ENCODE data around the gene LMBRD1. TPM values are rescaled to one million over a fixed set of nuclear protein-coding genes. Genes with fewer than 3 reads are reported as not detected.

The LMBRD1 gene
- total RNA-seq, 2 donors from 2014 or later = 44.0 to 49.8 TPM

DNA sequence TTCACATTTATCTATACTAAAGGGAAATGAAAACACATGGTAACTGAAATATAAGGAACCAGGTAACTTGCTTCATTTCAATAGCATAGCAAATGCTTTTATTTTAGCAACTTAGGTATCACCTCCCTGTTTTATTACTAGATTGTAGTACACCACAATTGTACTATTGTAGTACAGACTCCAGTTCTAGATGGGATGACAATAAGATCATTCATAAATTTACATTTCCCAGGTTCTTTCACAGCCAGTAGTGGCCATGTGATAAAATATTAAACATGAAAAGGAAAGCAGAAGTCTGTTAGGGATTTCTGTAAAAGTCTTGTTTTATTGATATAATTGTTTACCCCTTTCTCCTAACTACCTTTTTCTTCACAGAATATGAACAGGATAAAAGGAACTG, 97.2 kb downstream of the LMBRD1 start:
- TF ChIP-seq, protein P1, sequence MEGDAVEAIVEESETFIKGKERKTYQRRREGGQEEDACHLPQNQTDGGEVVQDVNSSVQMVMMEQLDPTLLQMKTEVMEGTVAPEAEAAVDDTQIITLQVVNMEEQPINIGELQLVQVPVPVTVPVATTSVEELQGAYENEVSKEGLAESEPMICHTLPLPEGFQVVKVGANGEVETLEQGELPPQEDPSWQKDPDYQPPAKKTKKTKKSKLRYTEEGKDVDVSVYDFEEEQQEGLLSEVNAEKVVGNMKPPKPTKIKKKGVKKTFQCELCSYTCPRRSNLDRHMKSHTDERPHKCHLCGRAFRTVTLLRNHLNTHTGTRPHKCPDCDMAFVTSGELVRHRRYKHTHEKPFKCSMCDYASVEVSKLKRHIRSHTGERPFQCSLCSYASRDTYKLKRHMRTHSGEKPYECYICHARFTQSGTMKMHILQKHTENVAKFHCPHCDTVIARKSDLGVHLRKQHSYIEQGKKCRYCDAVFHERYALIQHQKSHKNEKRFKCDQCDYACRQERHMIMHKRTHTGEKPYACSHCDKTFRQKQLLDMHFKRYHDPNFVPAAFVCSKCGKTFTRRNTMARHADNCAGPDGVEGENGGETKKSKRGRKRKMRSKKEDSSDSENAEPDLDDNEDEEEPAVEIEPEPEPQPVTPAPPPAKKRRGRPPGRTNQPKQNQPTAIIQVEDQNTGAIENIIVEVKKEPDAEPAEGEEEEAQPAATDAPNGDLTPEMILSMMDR (IDR thresholded peaks at IDR 0.05) = no peak
- no peaks in the 10 kb centered on the region for H3K27me3 ChIP-seq (replicated peaks; ENCODE audit: insufficient read depth)
- H3K36me3 ChIP-seq = peaks cover under 1% of the 10 kb centered on the region
- H3K27ac ChIP-seq = no peak overlapping the region
- DNase-seq (ENCODE audit: low spot score) (no peak), ATAC-seq (ENCODE audit: insufficient number of reproducible peaks, low FRiP score, low read depth) (no peak)
- H3K4me3 ChIP-seq = no peak overlapping the region
- no peaks in the 10 kb centered on the region for H3K9me3 ChIP-seq
- peaks cover 0 to 2% of the 10 kb centered on the region in 2 donors for H3K4me1 ChIP-seq (ENCODE audit: control insufficient read depth in 1 of 2, low read depth in 2 of 2)

DNA sequence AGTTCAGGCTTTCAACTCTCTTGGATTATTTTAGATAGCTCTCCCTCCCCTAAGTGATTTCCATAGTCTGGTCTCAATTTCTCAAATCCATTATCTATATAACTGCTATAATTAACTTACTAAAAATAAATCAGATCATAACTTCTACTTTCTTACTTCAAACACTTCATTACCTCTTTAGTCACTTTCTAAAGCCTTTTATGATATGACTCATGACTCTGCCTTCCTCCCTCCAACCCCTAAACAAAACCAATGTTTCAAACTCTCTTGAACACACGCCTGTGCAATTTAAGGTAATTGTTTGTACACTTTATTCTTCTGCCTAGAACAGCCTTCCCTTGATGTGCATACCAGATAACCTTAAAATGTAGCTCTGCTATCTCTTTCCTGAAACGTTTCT, 100.5 kb downstream of the LMBRD1 start:
- Histone ChIP-seq H3K27me3 (replicated peaks; ENCODE audit: insufficient read depth) (no peaks in the 10 kb centered on the region), H3K36me3 (peaks cover 2% of the 10 kb centered on the region), H3K27ac (no peak overlapping the region), H3K4me1 (ENCODE audit: control insufficient read depth in 1 of 2, low read depth in 2 of 2) (no peaks in the 10 kb centered on the region), H3K4me3 (no peak overlapping the region), H3K9me3 (no peaks in the 10 kb centered on the region)
- no peak for DNase-seq (ENCODE audit: low spot score)
- TF ChIP-seq, protein P1 (IDR thresholded peaks at IDR 0.05) = no peak
- no peak for ATAC-seq (ENCODE audit: insufficient number of reproducible peaks, low FRiP score, low read depth)

DNA sequence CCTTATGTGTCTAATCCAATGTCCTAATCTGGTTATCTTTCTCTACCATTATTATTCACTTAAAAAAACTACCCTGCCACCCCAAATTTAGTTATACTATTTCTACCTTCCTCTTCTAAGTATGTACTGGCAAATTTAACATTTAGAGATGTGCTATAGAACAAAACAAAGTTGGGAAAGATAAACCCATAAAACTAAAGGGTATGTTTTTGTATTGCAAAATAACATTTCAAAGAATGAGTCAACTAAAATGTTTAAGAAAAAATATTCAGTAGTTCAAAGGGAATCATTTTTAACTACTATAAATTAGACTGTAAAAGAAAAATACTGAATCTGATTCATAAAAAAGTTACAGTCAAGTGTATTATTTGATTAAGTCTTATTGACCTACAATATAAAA, 103.0 kb downstream of the LMBRD1 start:
- ATAC-seq (ENCODE audit: insufficient number of reproducible peaks, low FRiP score, low read depth) = no peak
- Histone ChIP-seq H3K9me3 (no peaks in the 10 kb centered on the region), H3K27me3 (replicated peaks; ENCODE audit: insufficient read depth) (no peaks in the 10 kb centered on the region), H3K4me1 (ENCODE audit: control insufficient read depth in 1 of 2, low read depth in 2 of 2) (peaks cover 0 to 4% of the 10 kb centered on the region in 2 donors), H3K27ac (no peak overlapping the region), H3K36me3 (peaks cover 2% of the 10 kb centered on the region), H3K4me3 (no peak overlapping the region)
- TF ChIP-seq, protein P1 (IDR thresholded peaks at IDR 0.05) = no peak
- DNase-seq (ENCODE audit: low spot score) = no peak

DNA sequence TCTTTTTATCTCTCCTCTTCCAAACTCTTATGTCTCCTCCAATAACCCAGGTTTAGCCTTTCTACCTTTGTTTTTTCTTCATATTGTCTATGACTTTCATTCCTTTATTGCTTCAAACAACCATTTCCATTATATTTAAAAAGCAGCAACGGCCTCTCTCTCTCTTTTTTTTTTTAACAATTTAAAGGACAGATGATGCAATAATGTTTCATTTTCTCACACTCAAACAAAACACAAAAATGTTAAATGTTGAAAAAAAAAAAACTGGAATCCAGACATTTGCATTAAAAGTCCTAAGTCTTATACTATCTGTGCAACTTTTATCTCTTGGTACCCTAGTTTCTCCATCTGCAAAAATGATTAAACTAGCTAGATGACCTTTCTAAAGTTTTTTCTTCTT, 105.8 kb downstream of the LMBRD1 start:
- no peak for ATAC-seq (ENCODE audit: insufficient number of reproducible peaks, low FRiP score, low read depth)
- no peak for DNase-seq (ENCODE audit: low spot score)
- H3K27me3 ChIP-seq (replicated peaks; ENCODE audit: insufficient read depth) = no peaks in the 10 kb centered on the region
- H3K4me3 ChIP-seq = no peak overlapping the region
- peaks cover 0 to 4% of the 10 kb centered on the region in 2 donors for H3K4me1 ChIP-seq (ENCODE audit: control insufficient read depth in 1 of 2, low read depth in 2 of 2)
- TF ChIP-seq, protein P1 (IDR thresholded peaks at IDR 0.05) = no peak
- no peak overlapping the region for H3K27ac ChIP-seq
- H3K9me3 ChIP-seq = no peaks in the 10 kb centered on the region
- H3K36me3 ChIP-seq = peaks cover 2% of the 10 kb centered on the region

DNA sequence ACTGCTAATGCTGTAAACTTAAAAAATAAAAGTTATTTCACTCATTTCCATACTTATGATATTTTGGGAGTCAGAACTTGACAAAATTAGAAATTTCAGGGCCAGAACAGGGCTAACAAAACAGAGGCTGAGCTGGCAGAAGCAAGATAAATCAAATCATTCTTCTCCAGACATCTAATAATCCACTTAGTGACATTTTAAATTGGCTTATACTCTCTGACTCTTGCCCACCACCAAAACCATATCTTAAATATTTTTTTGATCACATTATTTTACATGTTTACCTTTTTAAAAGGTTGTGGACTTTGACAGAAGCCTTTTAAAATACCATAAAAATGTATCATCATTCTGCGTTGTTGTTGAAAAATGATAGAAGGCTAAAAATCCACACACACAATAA, 116.5 kb downstream of the LMBRD1 start:
- H3K4me3 ChIP-seq = no peak overlapping the region
- H3K27me3 ChIP-seq (replicated peaks; ENCODE audit: insufficient read depth) = no peaks in the 10 kb centered on the region
- no peak for ATAC-seq (ENCODE audit: insufficient number of reproducible peaks, low FRiP score, low read depth)
- no peak for DNase-seq (ENCODE audit: low spot score)
- H3K9me3 ChIP-seq = no peaks in the 10 kb centered on the region
- H3K36me3 ChIP-seq = peaks cover 3% of the 10 kb centered on the region
- H3K27ac ChIP-seq = no peak overlapping the region
- TF ChIP-seq, protein P1 (IDR thresholded peaks at IDR 0.05) = no peak
- H3K4me1 ChIP-seq (ENCODE audit: control insufficient read depth in 1 of 2, low read depth in 2 of 2) = no peaks in the 10 kb centered on the region

Measured in thoracic aorta (tissue), 2 donors.